HepG2 (cell line): Measurements from ENCODE around the gene CRIP1. TPM values are rescaled to one million over a fixed set of nuclear protein-coding genes. Genes with fewer than 3 reads are reported as not detected.

Source experiments
- CBFB ChIP-seq: sonication (generic); formaldehyde crosslinking; IDR thresholded peaks from 2 replicates; pipeline ENCODE4 v1.4.0; 2020; ENCODE audit warnings: missing genetic modification reagents
- DMTF1 ChIP-seq: sonication (generic); formaldehyde crosslinking; IDR thresholded peaks from 2 replicates; pipeline ENCODE4 v1.4.0; 2020; ENCODE audit warnings: mild to moderate bottlenecking, missing genetic modification reagents
- ETV6 ChIP-seq: sonication (generic); formaldehyde crosslinking; conservative IDR thresholded peaks from 2 replicates; pipeline ENCODE4 v1.4.0; 2020; ENCODE audit warnings: missing genetic modification reagents
- LRRFIP1 ChIP-seq: sonication (generic); formaldehyde crosslinking; conservative IDR thresholded peaks from 2 replicates; pipeline ENCODE4 v1.4.0; 2020; ENCODE audit warnings: missing genetic modification reagents
- NCOA1 ChIP-seq: sonication (generic); formaldehyde crosslinking; IDR thresholded peaks from 2 replicates; pipeline ENCODE4 v1.9.0; 2021; ENCODE audit warnings: missing genetic modification reagents
- NFIC ChIP-seq: IDR thresholded peaks from 2 replicates; pipeline ENCODE4 v1.6.1; 2012; ENCODE audit warnings: mild to moderate bottlenecking, low read length, inconsistent platforms
- NR1H2 ChIP-seq: sonication (generic); formaldehyde crosslinking; IDR thresholded peaks from 2 replicates; pipeline ENCODE4 v1.8.1; 2022; ENCODE audit warnings: low read depth, missing genetic modification reagents, borderline replicate concordance
- POLR2G ChIP-seq: fragments of 200-400 bp; formaldehyde crosslinking; IDR thresholded peaks from 2 replicates; pipeline ENCODE4 v1.6.1; 2018; ENCODE audit warnings: mild to moderate bottlenecking, low read depth, low read length, moderate library complexity
- SKIL ChIP-seq: sonication (generic); formaldehyde crosslinking; IDR thresholded peaks from 2 replicates; pipeline ENCODE4 v1.8.0; 2022; ENCODE audit warnings: missing genetic modification reagents, mild to moderate bottlenecking, moderate library complexity, borderline replicate concordance
- SRSF1 ChIP-seq: fragments of 200-400 bp; formaldehyde crosslinking; optimal IDR thresholded peaks from 2 replicates; pipeline ENCODE3; 2017; ENCODE audit warnings: mild to moderate bottlenecking, low read depth, low read length, moderate library complexity
- ZFP1 ChIP-seq: IDR thresholded peaks from 2 replicates; pipeline ENCODE4 v1.6.1; 2016
- ZFP82 ChIP-seq: sonication (generic); formaldehyde crosslinking; IDR thresholded peaks from 2 replicates; pipeline ENCODE4 v1.5.1; 2020; ENCODE audit warnings: mild to moderate bottlenecking, missing genetic modification reagents, borderline replicate concordance
- ZFYVE20 ChIP-seq: sonication (generic); formaldehyde crosslinking; IDR thresholded peaks from 2 replicates; pipeline ENCODE4 v1.8.0; 2023; ENCODE audit warnings: low read depth, mild to moderate bottlenecking, moderate library complexity, missing genetic modification reagents, borderline replicate concordance
- ZNF136 ChIP-seq: sonication (generic); formaldehyde crosslinking; IDR thresholded peaks from 2 replicates; pipeline ENCODE4 v1.8.1; 2022; ENCODE audit warnings: low read depth, mild to moderate bottlenecking, moderate library complexity, missing genetic modification reagents
- ZNF263 ChIP-seq: sonication (generic); formaldehyde crosslinking; IDR thresholded peaks from 2 replicates; pipeline ENCODE4 v1.4.0; 2020; ENCODE audit warnings: missing genetic modification reagents
- ZNF326 ChIP-seq: sonication (generic); formaldehyde crosslinking; IDR thresholded peaks from 2 replicates; pipeline ENCODE4 v1.4.0; 2020; ENCODE audit warnings: missing genetic modification reagents, borderline replicate concordance
- ZNF430 ChIP-seq: sonication (generic); formaldehyde crosslinking; IDR thresholded peaks from 2 replicates; pipeline ENCODE4 v1.9.0; 2021; ENCODE audit warnings: mild to moderate bottlenecking, missing genetic modification reagents
- ZNF432 ChIP-seq: sonication (generic); formaldehyde crosslinking; IDR thresholded peaks from 2 replicates; pipeline ENCODE4 v1.5.0; 2020; ENCODE audit warnings: missing genetic modification reagents, mild to moderate bottlenecking, borderline replicate concordance
- ZNF468 ChIP-seq: sonication (generic); formaldehyde crosslinking; IDR thresholded peaks from 2 replicates; pipeline ENCODE4 v1.8.0; 2022; ENCODE audit warnings: mild to moderate bottlenecking, moderate library complexity, missing genetic modification reagents
- ZNF589 ChIP-seq: sonication (generic); formaldehyde crosslinking; conservative IDR thresholded peaks from 2 replicates; pipeline ENCODE4 v1.8.0; 2022; ENCODE audit warnings: mild to moderate bottlenecking, moderate library complexity, missing genetic modification reagents
- ZNF747 ChIP-seq: sonication (generic); formaldehyde crosslinking; IDR thresholded peaks from 2 replicates; pipeline ENCODE4 v1.8.1; 2023; ENCODE audit warnings: missing genetic modification reagents, mild to moderate bottlenecking, borderline replicate concordance
- polyA plus RNA-seq, 8 experiments: library from polyadenylated mRNA; depleted of rRNA in 3 of 8; stranded (reverse) in 7 of 8; unstranded in 1 of 8; fragments of >200 nt; fragmentation: Illumina TruSeq in 4 of 8; extraction: Trizol in 4 of 8; gene quantifications; 2 replicates each; pipeline versions ENCODE4 v1.2.1 to v1.2.3, GENCODE V29; 2011 to 2016; ENCODE audit warnings: low read depth in 4 of 8, missing spikeins in 1 of 8, mixed read lengths in 1 of 8; ENCODE audit not compliant: insufficient read depth in 1 of 8
- total RNA-seq, 5 experiments: library from RNA; depleted of rRNA; stranded (reverse); fragments of >200 nt; fragmentation: Illumina TruSeq; extraction: Trizol; gene quantifications; 2 replicates each; pipeline ENCODE4 v1.2.3, GENCODE V29; 2016; ENCODE audit warnings: low read depth in 1 of 5
- TF ChIP-seq, protein P1 (sequence below): sonication (generic); formaldehyde crosslinking; IDR thresholded peaks from 2 replicates; pipeline ENCODE4 v1.4.0; 2020; ENCODE audit warnings: mild to moderate bottlenecking, missing genetic modification reagents, borderline replicate concordance

CRIP1 gene
- total and polyA plus RNA-seq, 2 of the 13 experiments (the other 11 are each of a cell fraction or from before 2014, with no cell fraction given) = 53.9 to 59.5 TPM

GRCh38 chr14:105490267-105490571 lies 3.5 kb downstream of the CRIP1 start (continued):
- TF ChIP-seq LRRFIP1 (CRISPR knock-in tag) (no peak), NFIC (no peak), ZNF468 (CRISPR knock-in tag) (no peak), ZNF747 (CRISPR knock-in tag) (peak; percentile 12; the same call in 1 of the 2 replicates), ZNF432 (CRISPR knock-in tag) (no peak), ZFP1 (CRISPR knock-in tag) (no peak), ZNF263 (CRISPR knock-in tag) (no peak), ZFYVE20 (CRISPR knock-in tag) (no peak), DMTF1 (CRISPR knock-in tag) (0 out of 2 replicates have a peak, but pooled peaks have one; percentile 52), ETV6 (CRISPR knock-in tag) (no peak), ZNF430 (CRISPR knock-in tag) (0 out of 2 replicates have a peak, but pooled peaks have one; percentile 10), ZNF136 (CRISPR knock-in tag) (no peak), ZFP82 (CRISPR knock-in tag) (no peak), ZNF326 (CRISPR knock-in tag) (peak; percentile 79; the same call in 1 of the 2 replicates), POLR2G (peak; percentile 3; the same call in 1 of the 2 replicates), ZNF589 (CRISPR knock-in tag) (no peak), NCOA1 (CRISPR knock-in tag) (no peak), SRSF1 (peak; percentile 47), SKIL (CRISPR knock-in tag) (no peak), CBFB (no peak), NR1H2 (CRISPR knock-in tag) (no peak)
- TF ChIP-seq, protein P1, sequence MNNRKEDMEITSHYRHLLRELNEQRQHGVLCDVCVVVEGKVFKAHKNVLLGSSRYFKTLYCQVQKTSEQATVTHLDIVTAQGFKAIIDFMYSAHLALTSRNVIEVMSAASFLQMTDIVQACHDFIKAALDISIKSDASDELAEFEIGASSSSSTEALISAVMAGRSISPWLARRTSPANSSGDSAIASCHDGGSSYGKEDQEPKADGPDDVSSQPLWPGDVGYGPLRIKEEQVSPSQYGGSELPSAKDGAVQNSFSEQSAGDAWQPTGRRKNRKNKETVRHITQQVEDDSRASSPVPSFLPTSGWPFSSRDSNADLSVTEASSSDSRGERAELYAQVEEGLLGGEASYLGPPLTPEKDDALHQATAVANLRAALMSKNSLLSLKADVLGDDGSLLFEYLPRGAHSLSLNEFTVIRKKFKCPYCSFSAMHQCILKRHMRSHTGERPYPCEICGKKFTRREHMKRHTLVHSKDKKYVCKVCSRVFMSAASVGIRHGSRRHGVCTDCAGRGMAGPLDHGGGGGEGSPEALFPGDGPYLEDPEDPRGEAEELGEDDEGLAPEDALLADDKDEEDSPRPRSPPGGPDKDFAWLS = peak; percentile 76; the same call in 1 of the 2 replicates
